ENCODE measurements around the gene WASHC2C. TPM values are rescaled to one million over a fixed set of nuclear protein-coding genes. Genes with fewer than 3 reads are reported as not detected.
"Not testable (repeated sequence)": the region's sequence is repeated elsewhere in the genome, so short reads cannot be mapped to it uniquely, and the experiment has no call there.

Gene WASHC2C
- polyA plus RNA-seq (ENCODE audit: insufficient read length in 4 of 4) = 10 to 100 TPM; 44.4 to 73.1 (median 61.3) TPM

GRCh38 chr10:45726703-45727420, at the start of gene WASHC2C:
WASHC2C (plus strand) TSS chr10:45727266; CDS start chr10:45727318, 52 bp downstream.
- DNase-seq (ENCODE audit: low read depth in 4 of 4, low spot score in 2 of 4) = peak; percentile 23 to 53 (median 44)

- not testable (repeated sequence) for DNase-seq (ENCODE audit: low read depth in 4 of 4, low spot score in 2 of 4)
Observed at GRCh38 chr10:45678467-45678866, 48.6 kb upstream of the WASHC2C start.

GRCh38 chr10:45710200-45710796, 16.8 kb upstream of the WASHC2C start:
- DNase-seq (ENCODE audit: low read depth in 4 of 4, low spot score in 2 of 4) = not testable (repeated sequence)

GRCh38 chr10:45711223-45711622, 15.8 kb upstream of the WASHC2C start:
- DNase-seq (ENCODE audit: low read depth in 4 of 4, low spot score in 2 of 4) = not testable (repeated sequence)

- DNase-seq (ENCODE audit: low read depth in 4 of 4, low spot score in 2 of 4) = not testable (repeated sequence)
Observed at GRCh38 chr10:45717053-45717452, 10.0 kb upstream of the WASHC2C start.

GRCh38 chr10:45717642-45718041, 9.4 kb upstream of the WASHC2C start:
- DNase-seq (ENCODE audit: low read depth in 4 of 4, low spot score in 2 of 4) = not testable (repeated sequence)

GRCh38 chr10:45721503-45721902, 5.6 kb upstream of the WASHC2C start:
- not testable (repeated sequence) for DNase-seq (ENCODE audit: low read depth in 4 of 4, low spot score in 2 of 4)

- not testable (repeated sequence) for DNase-seq (ENCODE audit: low read depth in 4 of 4, low spot score in 2 of 4)
Observed at GRCh38 chr10:45723851-45724250, 3.2 kb upstream of the WASHC2C start.

- DNase-seq (ENCODE audit: low read depth in 4 of 4, low spot score in 2 of 4) = not testable (repeated sequence)
Observed at GRCh38 chr10:45727421-45727965, 427 bp downstream of the WASHC2C start.

GRCh38 chr10:45734449-45734848, 7.4 kb downstream of the WASHC2C start:
- DNase-seq (ENCODE audit: low read depth in 4 of 4, low spot score in 2 of 4) = not testable (repeated sequence)

GRCh38 chr10:45734867-45735266, 7.8 kb downstream of the WASHC2C start:
- DNase-seq (ENCODE audit: low read depth in 4 of 4, low spot score in 2 of 4) = not testable (repeated sequence)

- DNase-seq (ENCODE audit: low read depth in 4 of 4, low spot score in 2 of 4) = not testable (repeated sequence)
Observed at GRCh38 chr10:45741559-45741958, 14.5 kb downstream of the WASHC2C start.

- not testable (repeated sequence) for DNase-seq (ENCODE audit: low read depth in 4 of 4, low spot score in 2 of 4)
Observed at GRCh38 chr10:45742014-45742413, 14.9 kb downstream of the WASHC2C start.

- DNase-seq (ENCODE audit: low read depth in 4 of 4, low spot score in 2 of 4) = not testable (repeated sequence)
Observed at GRCh38 chr10:45751141-45751540, 24.1 kb downstream of the WASHC2C start.

- not testable (repeated sequence) for DNase-seq (ENCODE audit: low read depth in 4 of 4, low spot score in 2 of 4)
Observed at GRCh38 chr10:45752210-45752609, 25.1 kb downstream of the WASHC2C start.

- DNase-seq (ENCODE audit: low read depth in 4 of 4, low spot score in 2 of 4) = not testable (repeated sequence)
Observed at GRCh38 chr10:45753979-45754495, 27.0 kb downstream of the WASHC2C start.

- DNase-seq (ENCODE audit: low read depth in 4 of 4, low spot score in 2 of 4) = not testable (repeated sequence)
Observed at GRCh38 chr10:45755083-45755482, 28.0 kb downstream of the WASHC2C start.

- DNase-seq (ENCODE audit: low read depth in 4 of 4, low spot score in 2 of 4) = not testable (repeated sequence)
Observed at GRCh38 chr10:45756065-45756464, 29.0 kb downstream of the WASHC2C start.

- DNase-seq (ENCODE audit: low read depth in 4 of 4, low spot score in 2 of 4) = not testable (repeated sequence)
Observed at GRCh38 chr10:45757661-45758396, 30.8 kb downstream of the WASHC2C start.

- not testable (repeated sequence) for DNase-seq (ENCODE audit: low read depth in 4 of 4, low spot score in 2 of 4)
Observed at GRCh38 chr10:45761622-45762021, 34.6 kb downstream of the WASHC2C start.

GRCh38 chr10:45763037-45763436, 36.0 kb downstream of the WASHC2C start:
- not testable (repeated sequence) for DNase-seq (ENCODE audit: low read depth in 4 of 4, low spot score in 2 of 4)

Measured in left renal cortex interstitium (tissue), 4 donors.